RWPE2 (cell line): ENCODE measurements around the gene FSD1L.

Experiments
- ATAC-seq: fragments of 200-7000 bp; cut with Tn5 transposase; 3 replicates; pipeline ENCODE4 v1.9.1; 2021; ENCODE audit warnings: low read depth
- DNase-seq: peaks from one replicate; pipeline ENCODE4 v3.0.0-alpha.2; 2020; ENCODE audit warnings: low spot score
- H3K27ac ChIP-seq: fragments of 450-650 bp; 2 replicates; pipeline ENCODE4 v1.5.1; 2017; ENCODE audit warnings: mild to moderate bottlenecking; ENCODE audit not compliant: poor library complexity, severe bottlenecking
- H3K27me3 ChIP-seq: fragments of 250-450 bp; sonication (Bioruptor Pico); 2 replicates; pipeline ENCODE4 v1.5.1; 2021; ENCODE audit warnings: mild to moderate bottlenecking, moderate library complexity; ENCODE audit not compliant: insufficient read depth, poor library complexity, severe bottlenecking
- H3K36me3 ChIP-seq: fragments of 250-450 bp; sonication (Bioruptor Pico); 2 replicates; pipeline ENCODE4 v1.5.1; 2020; ENCODE audit warnings: low read depth, mild to moderate bottlenecking, moderate library complexity
- H3K4me1 ChIP-seq: fragments of 250-450 bp; sonication (Bioruptor Pico); 2 replicates; pipeline ENCODE4 v1.5.1; 2021; ENCODE audit warnings: mild to moderate bottlenecking, moderate library complexity; ENCODE audit not compliant: insufficient read depth, poor library complexity, severe bottlenecking
- H3K4me3 ChIP-seq: fragments of 250-450 bp; sonication (Bioruptor Pico); 2 replicates; pipeline ENCODE4 v1.5.1; 2021; ENCODE audit warnings: mild to moderate bottlenecking, moderate library complexity; ENCODE audit not compliant: severe bottlenecking
- H3K9me3 ChIP-seq: fragments of 250-450 bp; sonication (Bioruptor Pico); 2 replicates; pipeline ENCODE4 v1.5.1; 2021; ENCODE audit warnings: mild to moderate bottlenecking, moderate library complexity; ENCODE audit not compliant: severe bottlenecking
- TF ChIP-seq, protein P1 (sequence below): fragments of 450-650 bp; IDR thresholded peaks from one replicate; pipeline ENCODE4 v1.5.1; 2017; ENCODE audit warnings: mild to moderate bottlenecking, moderate library complexity; ENCODE audit not compliant: poor library complexity, severe bottlenecking

FSD1L gene

DNA sequence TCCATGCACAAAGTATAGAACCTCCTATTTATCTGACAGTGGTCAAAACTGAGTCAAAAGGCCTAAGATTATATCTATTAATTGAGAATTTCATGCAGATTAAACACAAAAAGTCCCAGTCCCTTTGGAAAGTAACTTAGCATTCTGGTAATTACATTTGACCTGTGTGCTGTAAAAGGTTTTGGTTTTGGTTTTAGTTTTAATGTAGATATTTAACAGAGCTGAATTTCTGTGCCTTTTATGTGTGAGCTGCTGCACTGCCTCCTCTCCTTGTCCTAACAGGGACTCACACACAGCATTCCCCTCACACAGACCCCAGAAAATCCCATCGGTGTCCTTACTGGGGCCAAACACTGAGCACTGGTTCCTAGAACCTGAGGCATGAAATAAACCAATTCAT lies 31.0 kb upstream of the FSD1L start:
- Histone ChIP-seq H3K27ac (no peak overlapping the region), H3K4me1 (no peaks in the 10 kb centered on the region), H3K4me3 (no peak overlapping the region), H3K36me3 (no peaks in the 10 kb centered on the region), H3K9me3 (no peaks in the 10 kb centered on the region), H3K27me3 (no peaks in the 10 kb centered on the region)
- TF ChIP-seq, protein P1, sequence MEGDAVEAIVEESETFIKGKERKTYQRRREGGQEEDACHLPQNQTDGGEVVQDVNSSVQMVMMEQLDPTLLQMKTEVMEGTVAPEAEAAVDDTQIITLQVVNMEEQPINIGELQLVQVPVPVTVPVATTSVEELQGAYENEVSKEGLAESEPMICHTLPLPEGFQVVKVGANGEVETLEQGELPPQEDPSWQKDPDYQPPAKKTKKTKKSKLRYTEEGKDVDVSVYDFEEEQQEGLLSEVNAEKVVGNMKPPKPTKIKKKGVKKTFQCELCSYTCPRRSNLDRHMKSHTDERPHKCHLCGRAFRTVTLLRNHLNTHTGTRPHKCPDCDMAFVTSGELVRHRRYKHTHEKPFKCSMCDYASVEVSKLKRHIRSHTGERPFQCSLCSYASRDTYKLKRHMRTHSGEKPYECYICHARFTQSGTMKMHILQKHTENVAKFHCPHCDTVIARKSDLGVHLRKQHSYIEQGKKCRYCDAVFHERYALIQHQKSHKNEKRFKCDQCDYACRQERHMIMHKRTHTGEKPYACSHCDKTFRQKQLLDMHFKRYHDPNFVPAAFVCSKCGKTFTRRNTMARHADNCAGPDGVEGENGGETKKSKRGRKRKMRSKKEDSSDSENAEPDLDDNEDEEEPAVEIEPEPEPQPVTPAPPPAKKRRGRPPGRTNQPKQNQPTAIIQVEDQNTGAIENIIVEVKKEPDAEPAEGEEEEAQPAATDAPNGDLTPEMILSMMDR = no peak
- DNase-seq = no peak
- ATAC-seq = no peak

DNA sequence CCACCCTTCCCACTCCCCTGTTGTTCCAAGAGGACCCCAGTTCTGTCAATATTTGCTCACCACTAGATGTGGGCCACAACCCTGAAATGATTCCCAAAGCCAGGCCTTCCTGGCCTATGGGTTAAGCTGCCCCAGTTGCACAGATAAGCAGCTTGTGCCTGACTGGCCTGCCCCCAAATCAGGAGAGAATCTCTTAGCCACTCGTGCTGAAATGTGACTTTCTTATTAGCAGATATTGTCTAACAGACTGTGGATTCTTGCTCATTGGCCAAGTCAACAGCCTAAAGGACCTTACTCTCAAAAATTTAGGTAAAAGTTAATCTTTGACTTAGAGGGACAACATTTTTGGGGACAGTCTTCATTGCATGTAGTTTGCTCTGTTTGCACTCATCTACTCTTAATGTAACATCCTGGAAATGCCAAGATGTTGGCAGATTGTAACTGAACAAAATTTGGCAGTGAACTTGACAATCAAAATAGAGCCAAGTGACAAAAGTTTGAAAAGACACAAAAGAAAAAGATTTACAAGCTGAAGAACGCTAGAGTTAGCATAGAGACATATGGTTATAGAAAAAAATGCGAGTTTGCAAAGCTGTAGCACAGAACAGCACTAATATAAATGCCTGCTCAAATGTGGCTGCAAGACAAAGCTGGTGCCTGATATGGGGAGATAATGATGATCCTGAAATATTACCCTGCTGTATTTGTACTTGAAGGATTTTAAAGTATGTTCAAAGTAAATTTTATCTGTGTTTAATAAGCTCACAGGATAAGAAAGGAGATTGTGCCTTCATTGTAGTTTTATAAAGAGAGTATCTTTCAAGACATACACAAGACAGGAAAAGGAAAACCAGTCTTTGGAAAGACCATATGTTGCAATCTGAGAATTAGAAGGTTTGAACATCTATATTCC lies 29.0 kb upstream of the FSD1L start:
- DNase-seq = no peak
- TF ChIP-seq, protein P1 = no peak

DNA sequence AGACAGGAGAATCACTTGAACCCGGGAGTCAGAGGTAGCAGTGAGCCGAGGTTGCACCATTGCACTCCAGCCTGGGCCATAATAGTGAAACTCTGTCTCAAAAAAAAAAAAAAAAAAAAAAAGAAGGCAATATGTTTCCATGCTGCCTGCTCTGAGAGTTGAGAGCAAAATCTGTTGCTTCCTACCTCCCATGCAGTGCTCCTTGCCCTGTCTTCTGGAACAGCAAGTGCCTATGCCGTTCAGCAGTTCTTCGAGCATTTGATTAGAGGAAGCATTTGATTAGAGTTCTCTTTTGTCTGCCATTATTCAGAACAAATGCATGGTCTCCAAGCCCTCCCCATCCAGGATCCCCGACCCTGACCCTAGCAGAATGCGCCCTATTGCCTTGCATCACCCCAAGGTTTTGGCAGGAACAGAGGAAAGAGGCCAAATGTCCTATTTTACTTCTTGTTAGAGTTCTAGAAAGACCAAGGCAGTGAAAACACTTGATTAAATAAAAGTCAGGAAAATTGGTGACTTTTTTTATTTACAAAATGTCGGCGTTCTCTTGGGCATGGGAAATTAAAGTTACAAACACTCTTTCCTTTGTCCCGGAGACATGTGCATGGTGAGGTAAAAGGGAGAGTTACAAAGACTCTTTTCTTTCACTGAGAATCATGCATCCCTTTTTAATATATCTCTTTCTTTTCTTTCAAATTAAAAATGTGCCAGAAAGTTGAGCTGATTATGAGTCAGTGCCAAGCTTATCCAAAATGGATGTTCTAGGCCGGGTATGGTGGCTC lies 27.8 kb upstream of the FSD1L start:
- ATAC-seq (no peak), DNase-seq (no peak)
- Histone ChIP-seq H3K4me3 (no peak overlapping the region), H3K36me3 (no peaks in the 10 kb centered on the region), H3K4me1 (no peaks in the 10 kb centered on the region), H3K27ac (no peak overlapping the region), H3K27me3 (no peaks in the 10 kb centered on the region), H3K9me3 (no peaks in the 10 kb centered on the region)
- TF ChIP-seq, protein P1 = no peak

More for the DNA sequence above, 29.0 kb upstream of the FSD1L start:
- Histone ChIP-seq H3K36me3 (no peaks in the 10 kb centered on the region), H3K4me3 (no peak overlapping the region), H3K9me3 (no peaks in the 10 kb centered on the region), H3K27ac (no peak overlapping the region), H3K4me1 (no peaks in the 10 kb centered on the region), H3K27me3 (no peaks in the 10 kb centered on the region)
- no peak for ATAC-seq

DNA sequence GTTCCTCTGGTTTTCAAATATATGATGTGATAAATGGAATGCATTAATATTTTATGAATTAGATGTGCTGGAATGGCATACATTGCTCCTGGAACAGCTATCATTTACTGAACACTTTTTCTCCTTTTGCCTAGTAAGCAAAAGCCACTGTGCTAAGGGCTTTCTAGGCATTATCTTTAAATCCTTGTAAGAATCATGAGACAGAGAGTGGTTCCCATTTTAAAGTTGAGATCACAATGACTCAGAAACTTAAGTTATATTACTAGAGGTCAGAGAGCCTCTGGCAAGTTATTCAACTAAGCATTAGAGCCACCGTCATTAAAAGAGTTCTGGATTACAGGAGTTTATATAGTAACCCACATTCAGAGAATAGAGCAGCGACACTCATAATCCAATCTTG lies 26.7 kb upstream of the FSD1L start:
- ATAC-seq (no peak), DNase-seq (no peak)
- H3K27ac ChIP-seq = no peak overlapping the region
- H3K9me3 ChIP-seq = no peaks in the 10 kb centered on the region
- TF ChIP-seq, protein P1 = no peak
- H3K4me1 ChIP-seq = no peaks in the 10 kb centered on the region
- H3K4me3 ChIP-seq = no peak overlapping the region
- H3K27me3 ChIP-seq = no peaks in the 10 kb centered on the region
- H3K36me3 ChIP-seq = no peaks in the 10 kb centered on the region
